HFFc6 (cell line): ENCODE measurements around the gene TBC1D32. TPM values are rescaled to one million over a fixed set of nuclear protein-coding genes. Genes with fewer than 3 reads are reported as not detected.
A peak's percentile ranks its signal among the peaks of the same experiment; 100 is the strongest.
"Not testable (repeated sequence)": the region's sequence is repeated elsewhere in the genome, so short reads cannot be mapped to it uniquely, and the experiment has no call there.

Source experiments
- DNase-seq: peaks from one replicate; pipeline ENCODE4 v3.0.0-alpha.2; 2018
- H3K27ac Mint-ChIP-seq: 2 replicates; pipeline ENCODE4 v1.8.0; 2020; ENCODE audit warnings: mild to moderate bottlenecking, mixed read lengths
- H3K27me3 Mint-ChIP-seq: 2 replicates; pipeline ENCODE4 v1.8.0; 2021; ENCODE audit warnings: mild to moderate bottlenecking, moderate library complexity, mixed read lengths; ENCODE audit not compliant: insufficient read depth
- H3K36me3 Mint-ChIP-seq: 2 replicates; pipeline ENCODE4 v1.8.0; 2021; ENCODE audit warnings: low read depth, mixed read lengths
- H3K4me1 Mint-ChIP-seq: 2 replicates; pipeline ENCODE4 v1.8.0; 2020; ENCODE audit warnings: low read depth, mixed read lengths
- H3K4me3 Mint-ChIP-seq: 2 replicates; pipeline ENCODE4 v1.8.0; 2020; ENCODE audit warnings: mild to moderate bottlenecking, moderate library complexity, mixed read lengths
- H3K9me3 Mint-ChIP-seq: 2 replicates; pipeline ENCODE4 v1.8.0; 2020; ENCODE audit warnings: mild to moderate bottlenecking, mixed read lengths
- CTCF ChIP-seq: fragments of 200-600 bp; sonication (generic); IDR thresholded peaks from 2 replicates; pipeline ENCODE4 v1.5.0; 2021; ENCODE audit warnings: antibody characterized with exemption, mild to moderate bottlenecking
- total RNA-seq, 6 experiments: library from RNA; stranded (reverse); fragmentation: NEBNext Ultra II Directional; extraction: Animal tissue kit (Norgen Biotek cat#: 25700); gene quantifications; 2 replicates in 1 of 6; 3 replicates in 5 of 6; pipeline ENCODE4 v1.2.3, GENCODE V29; 2021

TBC1D32 gene
- total RNA-seq, 6 experiments from 2014 or later = 3.9 to 6.1 (median 4.6) TPM

GRCh38 chr6:121235386-121235785, 98.9 kb downstream of the TBC1D32 start:
- no peak overlapping the region for H3K4me3 Mint-ChIP-seq
- H3K4me1 Mint-ChIP-seq = no peaks in the 10 kb centered on the region; the same call in 1 of the 2 replicates

GRCh38 chr6:121223930-121224329, 110.3 kb downstream of the TBC1D32 start:
- Mint-ChIP-seq H3K27ac (no peak overlapping the region), H3K4me3 (no peak overlapping the region), H3K9me3 (no peaks in the 10 kb centered on the region), H3K36me3 (no peaks in the 10 kb centered on the region), H3K4me1 (peaks cover 5% of the 10 kb centered on the region), H3K27me3 (no peaks in the 10 kb centered on the region)
- no peak for TF ChIP-seq CTCF
- DNase-seq = no peak

More at GRCh38 chr6:121235386-121235785, 98.9 kb downstream of the TBC1D32 start:
- H3K36me3 Mint-ChIP-seq = no peaks in the 10 kb centered on the region; the same call in 1 of the 2 replicates
- DNase-seq = no peak
- no peak overlapping the region for H3K27ac Mint-ChIP-seq
- TF ChIP-seq CTCF = no peak
- H3K9me3 Mint-ChIP-seq = no peaks in the 10 kb centered on the region
- no peaks in the 10 kb centered on the region for H3K27me3 Mint-ChIP-seq

DNA sequence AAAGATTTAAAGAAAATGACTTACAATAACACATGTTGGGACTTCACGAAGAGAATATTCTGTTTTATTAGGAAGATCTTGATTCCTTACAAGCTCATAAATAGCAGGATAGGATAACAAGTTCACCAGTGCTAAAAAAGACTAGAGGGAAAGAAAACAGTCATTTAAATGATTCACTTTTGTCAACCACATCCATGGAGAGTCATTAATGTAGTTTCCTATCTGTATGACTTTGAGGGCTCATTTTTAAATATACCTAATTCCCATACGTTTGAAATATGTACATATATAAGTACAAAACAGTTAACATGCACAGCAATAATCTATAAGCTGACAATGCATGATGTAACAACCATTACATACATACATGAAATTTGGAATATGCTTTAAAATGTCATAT, 111.1 kb downstream of the TBC1D32 start:
- DNase-seq = no peak
- Mint-ChIP-seq H3K4me1 (peaks cover 5% of the 10 kb centered on the region), H3K27ac (no peak overlapping the region), H3K4me3 (no peak overlapping the region), H3K9me3 (no peaks in the 10 kb centered on the region), H3K27me3 (no peaks in the 10 kb centered on the region), H3K36me3 (no peaks in the 10 kb centered on the region)
- no peak for TF ChIP-seq CTCF

DNA sequence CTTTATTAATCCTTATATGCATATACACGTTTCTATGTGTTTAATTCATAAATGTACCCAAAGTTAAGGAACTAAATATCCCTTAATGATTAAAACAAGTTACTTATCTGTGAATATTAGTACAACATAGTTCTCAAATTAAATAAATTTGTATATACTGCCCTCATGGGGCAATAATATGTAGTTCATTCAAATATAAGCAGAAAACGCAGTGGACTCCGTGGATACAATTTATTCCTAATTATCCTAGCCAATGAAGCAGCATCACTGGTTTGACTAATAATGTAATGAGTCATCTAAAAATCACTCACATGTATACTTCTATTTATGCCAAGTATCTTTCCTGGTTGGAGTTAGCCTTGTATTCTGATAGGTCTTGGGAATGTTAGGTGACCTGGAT, 111.6 kb downstream of the TBC1D32 start:
- DNase-seq = peak; percentile 74
- Mint-ChIP-seq H3K27ac (no peak overlapping the region), H3K4me3 (no peak overlapping the region), H3K4me1 (peaks cover 5% of the 10 kb centered on the region), H3K9me3 (no peaks in the 10 kb centered on the region), H3K36me3 (no peaks in the 10 kb centered on the region), H3K27me3 (no peaks in the 10 kb centered on the region)
- peak; percentile 72 for TF ChIP-seq CTCF

GRCh38 chr6:121216928-121217327, 117.4 kb downstream of the TBC1D32 start:
- no peak for TF ChIP-seq CTCF
- no peak overlapping the region for H3K27ac Mint-ChIP-seq
- no peaks in the 10 kb centered on the region for H3K27me3 Mint-ChIP-seq
- H3K4me1 Mint-ChIP-seq = peaks cover 6% of the 10 kb centered on the region; the same call in 1 of the 2 replicates
- DNase-seq = no peak
- H3K4me3 Mint-ChIP-seq = no peak overlapping the region
- peaks cover 5% of the 10 kb centered on the region; the same call in 1 of the 2 replicates for H3K9me3 Mint-ChIP-seq
- peaks cover 22% of the 10 kb centered on the region for H3K36me3 Mint-ChIP-seq

DNA sequence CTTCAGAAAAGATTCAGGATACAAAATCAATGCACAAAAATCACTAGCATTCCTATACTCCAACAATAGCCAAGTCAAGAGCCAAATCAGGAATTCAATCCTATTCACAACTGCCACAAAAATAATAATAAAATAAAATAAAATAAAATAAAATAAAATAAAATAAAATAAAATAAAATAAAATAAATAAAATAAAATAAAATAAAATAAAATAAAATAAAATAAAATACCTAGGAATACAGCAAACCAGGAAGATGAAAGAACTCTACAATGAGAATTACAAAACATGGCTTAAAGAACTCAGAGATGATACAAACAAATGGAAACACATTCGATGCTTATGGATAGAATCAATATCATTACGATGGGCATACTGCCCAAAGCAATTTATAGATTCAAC, 120.9 kb downstream of the TBC1D32 start:
- H3K27me3 Mint-ChIP-seq, H3K27ac Mint-ChIP-seq: not testable (repeated sequence)
- peaks cover 26% of the 10 kb centered on the region for H3K36me3 Mint-ChIP-seq

More for the DNA sequence above, 120.9 kb downstream of the TBC1D32 start:
- not testable (repeated sequence) for H3K4me3 Mint-ChIP-seq, H3K4me1 Mint-ChIP-seq, DNase-seq, H3K9me3 Mint-ChIP-seq
